ENCODE data around the gene UIMC1.
A peak's percentile ranks its signal among the peaks of the same experiment; 100 is the strongest.
"Not testable (repeated sequence)": the region's sequence is repeated elsewhere in the genome, so short reads cannot be mapped to it uniquely, and the experiment has no call there.

Gene UIMC1

DNA sequence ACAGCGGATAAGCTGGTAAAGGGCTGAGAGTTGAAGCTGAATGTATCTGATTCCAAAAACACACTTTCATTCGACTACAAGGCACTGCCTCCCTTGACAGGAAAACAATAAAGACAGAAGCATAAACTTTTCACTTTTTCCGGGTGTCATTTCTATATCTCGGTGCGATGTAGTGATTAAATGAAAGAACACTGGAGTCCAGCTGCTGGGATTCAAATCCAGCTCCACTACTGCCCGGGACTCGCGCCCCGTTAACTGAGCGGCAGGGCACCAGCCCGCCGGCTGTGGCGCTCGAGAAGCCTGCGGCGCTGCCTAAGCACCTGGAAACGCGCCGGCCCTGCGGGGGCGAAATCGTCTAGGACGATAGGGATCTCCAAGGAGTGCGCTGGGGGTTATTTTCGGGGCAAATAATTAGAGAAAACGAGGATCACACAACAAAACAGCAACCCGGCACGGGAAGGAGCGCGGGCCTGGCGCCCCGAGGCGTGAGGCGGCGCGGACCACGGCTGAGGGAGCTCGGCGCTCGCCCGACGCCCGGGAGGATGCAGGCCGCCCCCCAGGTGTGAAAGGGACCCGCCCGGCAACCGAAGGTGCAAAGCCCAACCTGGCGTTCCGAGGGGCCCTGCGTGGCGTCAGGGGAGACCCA, 837 bp downstream of the UIMC1 start:
- DNase-seq: peak; percentile 81

DNA sequence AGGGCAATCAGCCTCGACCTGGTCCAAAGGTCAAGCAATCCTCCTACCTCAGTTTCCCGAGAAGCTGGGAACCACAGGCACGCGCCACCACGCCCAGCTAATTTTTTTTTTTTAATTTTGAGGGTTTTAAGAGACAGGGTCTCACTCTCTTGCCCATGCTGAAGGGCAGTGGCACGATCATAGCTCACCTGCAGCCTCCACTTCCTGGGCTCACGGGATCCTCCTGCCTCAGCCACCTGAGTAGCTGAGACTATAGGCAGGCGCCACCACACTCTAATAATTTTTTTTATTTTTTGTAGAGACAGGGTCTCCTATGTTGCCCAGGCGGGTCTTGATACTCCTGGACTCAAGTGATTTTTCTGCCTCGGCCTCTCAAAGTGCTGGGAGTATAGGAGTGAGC, 1.6 kb downstream of the UIMC1 start:
- DNase-seq: no peak

DNA sequence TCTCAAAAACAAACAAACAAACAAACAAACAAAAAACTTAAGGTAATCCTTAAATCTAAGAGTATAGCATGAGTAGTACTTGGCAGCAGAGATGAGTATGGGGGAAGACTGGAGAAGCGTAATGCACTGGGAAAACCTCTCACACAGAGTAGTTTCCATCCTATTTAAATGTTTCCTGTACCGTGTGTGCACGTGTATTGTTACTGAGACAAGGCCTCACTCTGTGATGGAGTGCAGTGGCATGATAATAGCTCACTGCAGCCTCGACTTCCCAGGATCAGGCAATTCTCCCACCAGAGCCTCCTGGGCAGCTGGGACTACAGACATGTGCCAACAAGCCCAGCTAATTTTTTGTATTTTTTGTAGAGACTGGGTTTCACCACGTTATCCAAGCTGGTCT, 2.9 kb downstream of the UIMC1 start:
- DNase-seq: no peak

DNA sequence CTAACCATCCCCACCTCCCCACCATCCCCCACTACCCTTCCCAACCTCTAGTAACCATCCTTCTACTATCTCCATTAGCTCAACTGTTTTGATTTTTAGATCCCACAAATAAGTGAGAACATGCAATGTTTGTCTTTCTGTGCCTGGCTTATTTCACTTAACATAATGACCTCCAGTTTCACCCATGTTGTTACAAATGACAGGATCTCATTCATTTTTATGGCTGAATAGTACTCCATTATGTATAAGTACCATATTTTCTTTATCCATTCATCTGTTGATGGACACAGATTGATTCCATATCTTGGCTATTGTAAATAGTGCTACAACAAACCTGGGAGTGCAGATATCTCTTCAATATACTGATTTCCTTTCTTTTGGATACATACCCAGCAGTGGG, 7.1 kb downstream of the UIMC1 start:
- not testable (repeated sequence) for DNase-seq

DNA sequence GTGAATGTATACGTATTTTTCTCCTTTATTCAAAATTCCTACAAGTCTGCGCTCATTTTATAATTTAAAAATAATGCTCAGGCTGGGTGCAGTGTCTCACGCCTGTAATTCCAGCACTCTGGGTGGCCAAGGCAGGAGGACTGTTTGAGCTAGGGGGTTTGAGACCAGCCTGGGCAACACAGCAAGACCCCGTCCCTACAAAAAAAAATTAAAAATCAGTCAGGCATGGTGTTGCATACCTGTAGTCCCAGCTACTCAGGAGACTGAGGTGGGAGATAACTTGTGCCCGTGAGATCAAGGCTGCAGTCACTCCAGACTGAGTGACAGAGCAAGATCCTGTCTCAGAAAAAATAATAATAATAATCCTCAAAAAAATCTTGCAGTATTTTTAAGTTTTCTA, 7.8 kb downstream of the UIMC1 start:
- DNase-seq: no peak

DNA sequence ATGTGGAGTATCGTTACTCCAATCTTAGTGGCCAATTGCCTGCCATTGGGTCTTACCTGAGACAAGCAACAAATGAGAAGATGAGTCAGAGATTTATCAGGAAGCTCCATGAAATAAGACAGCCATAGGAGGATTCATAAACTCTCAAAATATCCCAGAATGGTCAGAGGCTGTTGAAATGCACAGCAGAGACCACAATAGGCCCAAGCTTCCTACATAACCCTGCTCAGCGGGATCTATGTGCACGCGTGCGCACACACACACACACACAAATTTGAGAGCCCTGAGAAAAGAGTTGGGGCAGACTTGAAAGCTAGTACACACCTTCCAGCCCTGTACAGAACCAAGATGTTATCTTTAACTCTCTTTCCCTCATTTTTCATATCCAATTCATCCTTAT, 9.8 kb downstream of the UIMC1 start:
- DNase-seq: no peak

DNA sequence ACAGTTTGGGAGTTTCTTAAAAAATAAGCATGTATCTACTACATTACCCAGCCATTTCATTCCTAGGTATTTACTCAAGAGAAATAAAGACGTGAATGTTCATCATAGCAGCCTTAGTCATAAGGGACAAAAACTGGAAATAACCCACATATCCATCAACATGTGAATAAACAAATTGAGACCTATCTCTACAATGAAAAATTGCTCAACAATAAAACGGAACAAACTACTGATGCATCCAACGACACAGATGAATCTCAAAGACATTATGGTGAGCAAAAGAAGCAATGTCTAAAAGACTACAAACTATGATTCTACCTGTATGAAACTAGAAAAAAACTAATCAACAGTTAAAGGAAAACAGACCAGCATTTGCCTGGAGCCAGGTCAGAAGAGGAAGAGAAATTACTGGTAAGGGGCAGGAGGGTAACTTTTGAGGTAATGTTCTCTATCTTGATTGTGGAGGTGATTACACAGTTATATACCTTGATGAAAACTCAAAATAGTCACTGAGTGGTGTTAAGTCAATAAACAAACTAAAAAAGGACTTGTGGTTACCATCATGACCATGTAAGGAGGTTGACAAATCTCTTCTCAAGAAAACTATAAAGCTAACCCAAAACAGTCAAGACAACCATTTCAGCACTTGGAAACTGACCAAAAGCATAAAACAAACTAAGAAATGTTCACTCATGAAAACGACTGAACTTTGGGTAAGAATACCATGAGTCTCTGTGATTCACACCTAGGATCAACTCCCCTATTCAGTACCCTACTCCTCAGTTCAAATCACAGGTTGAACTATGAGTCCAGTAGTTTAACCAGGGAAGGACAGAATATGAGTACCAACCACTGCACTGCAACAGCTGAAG, 10.4 kb downstream of the UIMC1 start:
- no peak for DNase-seq

DNA sequence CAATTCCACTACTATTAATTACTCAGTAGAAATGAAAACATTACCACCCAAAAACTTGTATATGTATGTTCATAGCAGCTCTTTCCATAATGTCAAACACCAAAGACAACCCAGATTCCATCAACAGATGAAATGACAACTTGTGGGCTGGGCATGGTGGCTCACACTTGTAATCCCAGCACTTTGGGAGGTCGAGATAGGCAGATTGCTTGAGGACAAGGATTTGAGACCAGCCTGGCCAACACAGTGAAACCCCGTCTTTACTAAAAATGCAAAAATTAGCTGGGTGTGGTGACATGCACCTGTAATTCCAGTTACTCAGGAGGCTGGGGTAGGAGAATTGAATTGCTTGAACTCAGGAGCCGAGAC, 11.5 kb downstream of the UIMC1 start:
- DNase-seq: no peak

DNA sequence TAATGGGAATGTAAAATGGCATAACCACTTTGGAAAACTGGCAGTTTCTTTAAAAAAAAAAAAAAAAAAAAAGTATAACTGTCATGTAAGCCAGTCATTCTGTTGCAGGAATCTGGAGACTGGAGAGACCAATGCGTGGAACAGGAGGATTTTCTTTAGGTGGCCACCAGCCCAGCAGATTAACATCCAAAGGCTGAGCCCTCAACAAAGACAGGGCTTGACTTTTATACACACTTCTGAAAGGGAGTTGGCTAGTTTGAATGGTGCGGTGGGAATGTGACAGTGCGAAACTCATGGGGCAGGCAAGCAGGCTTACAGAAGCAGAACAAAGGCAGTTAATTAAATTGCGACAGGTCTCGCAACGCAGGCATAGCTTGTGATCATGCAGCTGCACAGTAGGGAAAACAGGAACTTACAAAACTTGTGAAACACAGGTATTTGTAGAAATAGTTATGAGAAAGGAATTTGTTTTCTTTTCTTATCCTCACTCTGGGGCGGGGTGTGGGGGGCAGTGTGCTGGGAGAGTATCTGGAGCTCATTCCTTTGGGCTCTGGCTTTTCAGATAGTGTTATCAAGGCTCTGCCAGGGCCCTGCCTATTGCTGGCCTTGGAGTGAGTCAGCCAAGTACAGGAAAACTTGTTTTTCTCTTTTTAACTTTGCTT, 12.0 kb downstream of the UIMC1 start:
- no peak for DNase-seq

DNA sequence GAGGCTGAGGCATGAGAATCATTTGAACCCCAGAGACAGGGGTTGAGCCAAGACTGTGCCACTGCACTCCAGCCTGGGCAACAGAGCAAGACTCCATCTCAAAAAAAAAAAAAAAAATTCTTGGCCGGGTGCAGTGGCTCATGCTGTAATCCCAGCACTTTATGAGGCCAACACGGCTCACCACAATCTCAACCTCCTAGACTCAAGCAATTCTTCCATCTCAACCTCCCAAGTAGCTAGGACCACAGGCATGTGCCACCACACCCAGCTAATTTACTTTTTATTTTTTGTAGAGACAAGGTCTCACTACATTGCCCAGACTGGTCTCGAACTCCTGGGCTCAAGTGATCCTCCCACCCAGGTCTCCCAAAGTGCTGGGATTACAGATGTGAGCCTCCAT, 13.5 kb downstream of the UIMC1 start:
- DNase-seq: not testable (repeated sequence)

DNA sequence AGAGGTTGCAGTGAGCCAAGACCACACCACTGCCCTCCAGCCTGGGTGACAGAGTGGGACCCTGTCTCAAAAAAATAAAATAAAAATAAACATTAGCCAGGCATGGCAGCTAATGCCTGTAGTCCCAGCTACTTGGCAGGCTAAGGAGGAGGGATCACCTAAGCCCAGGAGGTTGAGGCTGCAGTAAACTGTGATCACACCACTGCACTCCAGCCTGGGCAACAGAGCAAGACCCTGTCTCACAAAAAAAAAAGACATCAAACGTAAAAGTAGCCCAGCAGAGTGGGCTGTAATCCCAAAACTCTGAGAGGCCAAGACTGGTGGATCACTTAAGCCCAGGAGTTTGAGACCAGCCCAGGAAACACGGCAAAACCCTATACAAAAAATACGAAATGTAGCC, 19.0 kb downstream of the UIMC1 start:
- no peak for DNase-seq

DNA sequence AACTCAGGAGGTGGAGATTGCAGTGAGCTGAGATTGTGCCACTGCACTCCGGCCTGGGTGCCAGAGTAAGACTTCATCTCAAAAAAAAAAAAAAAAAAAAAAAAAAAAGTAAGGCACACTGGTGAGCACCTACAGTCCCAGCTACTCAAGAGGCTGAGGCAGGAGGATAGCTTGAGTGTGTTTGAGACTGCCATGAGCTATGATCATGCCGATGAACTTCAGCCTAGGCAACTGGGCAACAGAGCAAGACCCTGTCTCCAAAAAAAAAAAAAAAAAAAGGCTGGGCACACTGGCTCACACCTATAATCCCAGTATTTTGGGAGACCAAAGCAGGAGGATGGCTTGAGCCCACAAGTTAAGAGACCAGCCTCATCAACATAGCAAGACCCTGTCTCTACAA, 20.3 kb downstream of the UIMC1 start:
- no peak for DNase-seq

DNA sequence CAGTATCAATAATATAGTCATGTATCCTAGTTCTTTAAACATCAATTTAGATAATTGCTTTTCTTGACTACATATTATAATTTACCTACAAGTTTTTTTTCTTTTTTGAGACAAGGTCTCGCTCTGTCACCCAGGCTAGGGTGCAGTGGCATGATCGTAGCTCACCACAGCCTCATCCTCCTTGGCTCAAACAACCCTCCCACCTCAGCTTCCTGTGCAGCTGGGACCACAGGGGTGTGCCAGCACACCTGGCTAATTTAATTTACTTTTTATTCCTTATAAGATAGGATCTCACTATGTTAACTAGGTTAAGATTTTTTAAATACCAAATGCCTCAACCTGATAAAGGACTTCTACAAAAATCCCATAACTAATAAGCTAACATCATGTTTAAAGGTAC, 21.1 kb downstream of the UIMC1 start:
- DNase-seq: peak; percentile 17

DNA sequence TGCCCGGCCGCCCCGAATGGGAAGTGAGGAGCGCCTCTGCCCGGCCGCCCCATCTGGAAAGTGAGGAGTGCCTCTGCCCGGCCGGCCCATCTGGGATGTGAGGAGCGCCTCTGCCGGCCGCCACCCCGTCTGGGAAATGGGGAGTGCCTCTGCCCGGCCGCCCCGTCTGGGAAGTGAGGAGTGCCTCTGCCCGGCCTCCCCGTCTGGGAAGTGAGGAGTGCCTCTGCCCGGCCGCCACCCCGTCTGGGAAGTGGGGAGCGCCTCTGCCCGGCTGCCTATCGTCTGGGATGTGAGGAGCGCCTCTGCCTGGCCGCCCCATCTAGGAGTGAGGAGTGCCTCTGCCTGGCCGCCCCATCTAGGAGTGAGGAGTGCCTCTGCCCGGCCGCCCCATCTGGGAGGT, 22.4 kb downstream of the UIMC1 start:
- DNase-seq: not testable (repeated sequence)

DNA sequence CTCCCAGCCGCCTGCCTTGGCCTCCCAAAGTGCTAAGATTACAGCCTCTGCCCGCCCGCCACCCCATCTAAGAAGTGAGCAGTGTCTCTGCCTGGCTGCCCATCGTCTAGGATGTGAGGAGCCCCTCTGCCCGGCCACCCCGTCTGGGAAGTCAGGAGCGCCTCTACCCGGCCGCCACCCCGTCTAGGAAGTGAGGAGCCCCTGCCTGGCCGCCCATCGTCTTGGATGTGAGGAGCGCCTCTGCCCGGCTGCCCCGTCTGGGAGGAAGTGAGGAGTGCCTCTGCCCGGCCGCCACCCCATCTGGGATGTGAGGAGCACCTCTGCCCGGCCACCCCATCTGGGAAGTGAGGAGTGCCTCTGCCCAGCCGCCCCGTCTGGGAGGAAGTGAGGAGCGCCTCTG, 23.0 kb downstream of the UIMC1 start:
- DNase-seq: not testable (repeated sequence)

DNA sequence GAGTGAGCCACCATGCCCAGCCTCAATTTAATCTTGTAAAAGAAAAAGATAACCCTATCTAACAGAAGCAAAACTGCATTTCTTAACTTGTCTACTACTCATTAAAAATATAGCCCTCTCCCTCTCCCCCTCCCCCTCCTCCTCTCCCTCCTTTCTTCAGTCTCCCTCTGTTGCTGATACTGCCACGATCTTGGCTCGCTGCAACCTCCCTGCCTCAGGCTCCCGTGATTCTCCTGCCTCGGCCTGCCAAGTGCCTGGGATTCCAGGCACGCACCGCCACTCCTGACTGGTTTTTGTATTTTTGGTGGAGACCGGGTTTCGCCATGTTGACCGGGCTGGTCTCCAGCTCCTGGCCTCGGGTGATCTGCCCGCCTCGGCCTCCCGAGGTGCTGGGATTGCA, 23.5 kb downstream of the UIMC1 start:
- DNase-seq: not testable (repeated sequence)

DNA sequence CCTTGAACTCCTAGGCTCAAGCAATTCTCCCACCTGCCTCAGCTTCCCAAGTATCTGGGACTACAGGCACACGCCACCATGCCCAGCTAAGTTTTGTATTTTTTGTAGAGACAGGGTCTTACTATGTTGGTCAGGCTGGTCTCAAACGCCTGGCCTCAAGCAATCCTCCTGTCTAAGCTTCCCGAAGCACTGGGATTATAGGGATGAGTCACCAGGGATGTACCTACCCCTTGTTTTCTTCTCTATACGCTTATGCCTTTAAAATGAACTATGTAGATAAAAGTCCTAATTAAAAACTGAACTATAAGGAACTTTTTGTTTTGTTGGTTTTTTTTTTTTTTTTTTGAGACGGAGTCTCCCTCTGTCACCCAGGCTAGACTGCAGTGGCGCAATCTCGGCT, 25.8 kb downstream of the UIMC1 start:
- DNase-seq: no peak

DNA sequence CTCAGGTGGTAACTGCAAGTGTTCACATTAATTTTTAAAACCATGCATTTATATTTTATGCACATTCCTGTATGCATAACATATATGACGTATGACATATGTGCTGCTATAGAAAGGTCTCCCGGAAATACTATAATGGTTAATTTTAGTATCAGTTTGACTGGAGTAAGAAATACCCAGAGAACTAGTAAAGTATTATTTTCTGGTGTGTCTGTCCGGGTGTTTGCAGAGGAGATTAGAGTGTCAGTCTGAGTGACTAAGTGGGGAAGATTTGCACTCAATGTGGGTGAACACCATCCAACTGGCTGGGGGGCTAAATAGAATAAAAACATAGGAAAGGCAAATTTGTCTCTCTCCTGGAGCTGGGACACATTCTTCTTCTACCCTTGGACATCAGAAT, 26.9 kb downstream of the UIMC1 start:
- DNase-seq: no peak

DNA sequence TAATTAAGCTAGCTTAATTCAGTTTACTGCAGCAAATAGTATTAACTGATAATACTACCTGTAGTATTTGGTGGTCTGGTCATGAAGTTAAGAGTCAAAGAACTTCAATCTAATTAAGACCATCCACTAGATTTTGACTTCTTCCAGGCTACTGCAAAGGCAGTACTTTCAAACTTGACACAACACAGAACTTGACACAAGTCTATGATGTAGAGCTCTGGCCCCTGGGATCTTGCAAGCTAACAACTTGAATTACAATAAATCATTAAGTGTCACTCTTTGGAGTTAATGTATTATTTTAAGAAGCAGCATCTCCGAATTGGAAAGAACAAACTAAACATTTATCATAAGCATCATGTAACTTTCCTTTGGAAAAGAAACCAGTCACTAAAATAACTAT, 40.9 kb downstream of the UIMC1 start:
- no peak for DNase-seq

DNA sequence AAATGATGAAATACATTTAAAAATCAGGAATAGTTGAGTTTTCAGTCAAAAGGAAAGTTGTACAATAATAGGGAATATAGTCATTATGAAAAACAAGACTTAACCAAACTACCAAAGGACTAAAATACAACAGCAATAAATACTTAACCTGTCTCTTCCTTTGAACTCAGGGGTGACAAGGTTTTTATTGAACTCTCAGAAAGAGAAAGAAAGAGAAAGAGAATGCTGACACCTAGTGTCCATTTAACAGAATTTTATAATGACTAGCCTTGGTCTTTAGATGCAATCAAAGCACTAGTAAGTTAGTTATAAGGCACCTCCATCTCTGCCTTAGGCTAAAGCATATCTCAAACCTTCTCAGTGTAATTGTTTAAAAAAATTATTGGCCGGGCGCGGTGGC, 47.5 kb downstream of the UIMC1 start:
- no peak for DNase-seq

DNA sequence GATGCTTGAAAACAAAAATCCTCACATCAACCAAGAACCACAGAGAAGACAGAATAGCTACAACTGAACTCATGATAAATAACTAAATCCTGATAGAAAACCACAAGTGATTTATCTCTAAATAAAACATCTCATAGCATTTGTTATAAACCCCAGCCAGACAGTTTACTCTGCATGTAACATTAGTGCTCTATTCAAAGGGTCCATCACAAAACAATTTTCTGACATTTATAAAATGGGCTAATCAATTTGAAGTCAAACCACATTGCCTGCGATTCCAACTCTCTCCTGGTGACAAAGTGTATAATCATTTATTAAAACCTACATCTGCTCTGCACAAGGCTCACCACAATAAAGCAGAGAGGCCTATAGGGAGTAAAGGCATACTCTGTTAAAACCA, 49.8 kb downstream of the UIMC1 start:
- DNase-seq: no peak

DNA sequence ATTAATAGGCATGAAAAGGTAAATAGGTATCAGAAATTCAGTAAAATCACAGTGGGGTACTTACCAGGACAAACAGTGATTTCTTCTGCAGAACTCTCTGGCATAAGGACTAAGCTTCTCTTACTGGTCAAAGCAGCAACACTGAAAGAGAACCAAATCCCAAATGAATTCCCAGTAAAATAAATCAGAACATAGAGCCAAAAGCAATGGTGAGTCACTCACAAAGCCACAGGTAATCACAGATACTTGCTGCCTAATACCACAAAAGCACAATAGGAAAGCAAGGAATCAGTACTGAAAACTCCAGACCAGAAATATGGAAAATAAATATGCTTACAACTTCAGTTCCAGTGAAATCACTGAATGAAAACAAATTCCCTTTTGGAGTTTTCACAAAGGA, 50.7 kb downstream of the UIMC1 start:
- DNase-seq: no peak

DNA sequence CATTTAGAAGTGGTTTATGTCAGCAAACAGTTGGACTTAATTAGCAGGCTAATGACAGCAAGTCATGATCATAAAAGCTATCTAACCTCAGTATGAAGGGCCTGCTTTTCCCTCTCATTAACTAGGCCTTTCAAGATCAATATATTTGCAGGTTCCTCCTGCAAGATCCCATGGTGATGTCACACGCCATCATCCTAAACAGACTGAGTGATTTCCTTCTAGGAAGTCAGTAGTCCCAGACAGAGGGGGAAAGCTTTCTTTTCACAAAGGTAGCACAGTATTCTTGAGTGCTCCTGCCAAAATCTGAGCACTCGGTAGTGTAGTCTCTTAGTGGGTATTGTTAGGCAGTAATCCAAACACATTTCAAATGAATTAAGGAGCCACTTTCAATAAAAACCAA, 52.5 kb downstream of the UIMC1 start:
- DNase-seq: no peak

DNA sequence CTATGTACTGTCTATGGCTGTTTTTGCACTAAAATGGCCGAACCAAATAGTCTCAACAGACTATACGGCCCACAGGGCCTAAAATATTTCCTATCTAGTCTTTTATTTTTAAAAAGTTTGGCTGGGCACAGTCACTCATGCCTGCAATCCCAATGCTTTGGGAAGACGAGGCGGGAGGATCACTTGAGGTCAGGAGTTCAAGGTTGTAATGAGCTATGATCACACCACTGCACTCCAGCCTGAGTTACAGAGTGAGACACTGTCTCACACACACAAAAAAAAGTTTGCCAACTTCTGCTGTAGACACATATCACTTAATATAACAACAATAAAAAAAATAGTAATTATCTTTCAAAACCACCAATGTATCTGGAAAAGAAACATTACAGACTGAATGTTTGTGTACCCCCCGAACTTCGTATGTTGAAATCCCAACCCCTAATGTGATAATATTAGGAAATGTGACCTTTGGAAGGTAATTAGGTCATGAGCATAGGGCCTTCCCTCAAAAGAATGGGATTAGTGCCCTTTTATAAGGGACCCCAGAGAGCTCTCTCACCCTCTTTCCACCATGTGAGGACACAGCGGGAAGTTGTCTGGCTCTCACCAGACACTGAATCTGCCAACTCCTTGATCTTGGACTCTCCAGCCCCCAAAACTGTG, 53.9 kb downstream of the UIMC1 start:
- no peak for DNase-seq

All from stimulated activated CD4-positive, alpha-beta T cell treated with anti-CD3 and anti-CD28 coated beads, Interleukin-15, amount 100 ng/mL, for 24 hours (primary cell).